NCI-H2029 treated with DMSO at 0.1 percent for 48 hours (cell line): ENCODE measurements around the gene CEP112.

Experiments
- DNase-seq: peaks from one replicate; lab custom pipeline; 2025; lab: John Stamatoyannopoulos, UW

The CEP112 gene

GRCh38 chr17:66076546-66077190 lies 115.3 kb downstream of the CEP112 start:
- DNase-seq = peak; percentile 0

GRCh38 chr17:66073384-66073783 lies 118.5 kb downstream of the CEP112 start:
- DNase-seq = no peak

- no peak for DNase-seq
Observed at GRCh38 chr17:66063686-66064085, 128.2 kb downstream of the CEP112 start.

- no peak for DNase-seq
Observed at GRCh38 chr17:66056148-66056547, 135.8 kb downstream of the CEP112 start.

GRCh38 chr17:66054242-66054641 lies 137.7 kb downstream of the CEP112 start:
- no peak for DNase-seq

GRCh38 chr17:66044083-66044482 lies 147.8 kb downstream of the CEP112 start:
- DNase-seq = no peak

GRCh38 chr17:66043419-66043818 lies 148.5 kb downstream of the CEP112 start:
- no peak for DNase-seq

- DNase-seq = no peak
Observed at GRCh38 chr17:66040402-66040801, 151.5 kb downstream of the CEP112 start.

- no peak for DNase-seq
Observed at GRCh38 chr17:66038125-66038524, 153.8 kb downstream of the CEP112 start.

- DNase-seq = no peak
Observed at GRCh38 chr17:66037221-66037620, 154.7 kb downstream of the CEP112 start.

GRCh38 chr17:66032082-66032712 lies 159.7 kb downstream of the CEP112 start:
- DNase-seq = no peak

- DNase-seq = no peak
Observed at GRCh38 chr17:66025551-66025950, 166.4 kb downstream of the CEP112 start.

- DNase-seq = no peak
Observed at GRCh38 chr17:66021757-66022156, 170.2 kb downstream of the CEP112 start.

GRCh38 chr17:66018786-66019185 lies 173.1 kb downstream of the CEP112 start:
- DNase-seq = peak; percentile 23

- DNase-seq = no peak
Observed at GRCh38 chr17:66016231-66016630, 175.7 kb downstream of the CEP112 start.

GRCh38 chr17:66008680-66009079 lies 183.3 kb downstream of the CEP112 start:
- no peak for DNase-seq

- no peak for DNase-seq
Observed at GRCh38 chr17:66006654-66007053, 185.3 kb downstream of the CEP112 start.

GRCh38 chr17:66002812-66003211 lies 189.1 kb downstream of the CEP112 start:
- DNase-seq = no peak

GRCh38 chr17:66002063-66002585 lies 189.8 kb downstream of the CEP112 start:
- no peak for DNase-seq

- no peak for DNase-seq
Observed at GRCh38 chr17:66000216-66000615, 191.7 kb downstream of the CEP112 start.

- DNase-seq = no peak
Observed at GRCh38 chr17:65998675-65999074, 193.3 kb downstream of the CEP112 start.

- DNase-seq = no peak
Observed at GRCh38 chr17:65994679-65995078, 197.3 kb downstream of the CEP112 start.

- DNase-seq = no peak
Observed at GRCh38 chr17:65994114-65994513, 197.8 kb downstream of the CEP112 start.

- DNase-seq = no peak
Observed at GRCh38 chr17:65990593-65990992, 201.3 kb downstream of the CEP112 start.
